ENCODE data around the gene AGPAT4.

DNA sequence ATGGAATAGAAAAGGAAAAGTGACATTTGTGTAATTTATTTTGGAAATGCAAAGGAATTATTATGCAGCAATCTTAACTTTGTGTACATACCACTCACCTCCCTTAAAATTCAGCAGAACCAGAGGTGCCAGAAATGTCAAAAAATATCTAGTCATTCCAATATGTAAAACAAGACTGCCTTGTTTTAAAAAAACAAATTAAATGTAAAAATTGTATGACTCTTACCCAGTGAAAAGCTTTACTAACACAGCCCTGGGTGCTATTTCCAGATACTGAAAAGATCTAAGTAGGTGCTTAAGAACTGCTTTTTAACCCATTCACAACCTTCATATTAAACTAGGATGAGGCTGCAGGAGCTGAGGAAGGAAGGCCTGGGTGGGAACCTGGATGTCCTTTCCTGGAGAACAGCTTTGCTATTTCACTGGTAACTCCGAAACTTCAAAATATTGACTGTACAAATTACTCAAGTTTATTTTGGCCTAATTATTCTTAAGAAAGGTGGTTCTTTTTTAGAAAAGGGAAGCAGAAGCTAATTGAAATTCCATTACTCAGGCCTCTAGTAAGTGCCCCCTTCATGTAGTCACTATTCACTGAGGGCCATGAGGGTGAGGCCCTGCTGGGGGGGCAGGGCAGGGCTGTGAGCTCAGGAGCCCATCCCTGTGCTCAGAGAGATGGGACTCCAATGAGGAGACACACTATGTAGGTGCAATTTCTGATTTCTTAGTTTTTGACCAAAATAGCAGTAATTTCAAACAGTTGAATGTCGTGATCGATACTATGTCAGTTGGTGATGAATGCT, 142.7 kb downstream of the AGPAT4 start:
- TF ChIP-seq, protein P1, sequence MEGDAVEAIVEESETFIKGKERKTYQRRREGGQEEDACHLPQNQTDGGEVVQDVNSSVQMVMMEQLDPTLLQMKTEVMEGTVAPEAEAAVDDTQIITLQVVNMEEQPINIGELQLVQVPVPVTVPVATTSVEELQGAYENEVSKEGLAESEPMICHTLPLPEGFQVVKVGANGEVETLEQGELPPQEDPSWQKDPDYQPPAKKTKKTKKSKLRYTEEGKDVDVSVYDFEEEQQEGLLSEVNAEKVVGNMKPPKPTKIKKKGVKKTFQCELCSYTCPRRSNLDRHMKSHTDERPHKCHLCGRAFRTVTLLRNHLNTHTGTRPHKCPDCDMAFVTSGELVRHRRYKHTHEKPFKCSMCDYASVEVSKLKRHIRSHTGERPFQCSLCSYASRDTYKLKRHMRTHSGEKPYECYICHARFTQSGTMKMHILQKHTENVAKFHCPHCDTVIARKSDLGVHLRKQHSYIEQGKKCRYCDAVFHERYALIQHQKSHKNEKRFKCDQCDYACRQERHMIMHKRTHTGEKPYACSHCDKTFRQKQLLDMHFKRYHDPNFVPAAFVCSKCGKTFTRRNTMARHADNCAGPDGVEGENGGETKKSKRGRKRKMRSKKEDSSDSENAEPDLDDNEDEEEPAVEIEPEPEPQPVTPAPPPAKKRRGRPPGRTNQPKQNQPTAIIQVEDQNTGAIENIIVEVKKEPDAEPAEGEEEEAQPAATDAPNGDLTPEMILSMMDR (conservative IDR thresholded peaks at IDR 0.05; ENCODE audit: low read length): no peak
- no peak for TF ChIP-seq EZH2phosphoT487 (IDR thresholded peaks at IDR 0.05; ENCODE audit: borderline replicate concordance)
